OCI-LY7 (cell line): ENCODE measurements around the gene STPG4.

Experiments used
- EZH2phosphoT487 ChIP-seq: fragments of 200-600 bp; sonication (generic); IDR thresholded peaks from 2 replicates; pipeline ENCODE4 v1.6.1; 2018; ENCODE audit warnings: low read depth, borderline replicate concordance, mild to moderate bottlenecking, mixed run types, antibody characterized with exemption, low read length, moderate library complexity, mixed read lengths
- TF ChIP-seq, protein P1 (sequence below): fragments of 200-600 bp; sonication (generic); conservative IDR thresholded peaks from 2 replicates; pipeline ENCODE4 v1.5.1; 2014; ENCODE audit warnings: mild to moderate bottlenecking, antibody characterized with exemption, low read length, moderate library complexity, mixed read lengths

GRCh38 chr2:47173986-47174732 lies 19.1 kb upstream of the STPG4 start:
- no peak for TF ChIP-seq EZH2phosphoT487
- TF ChIP-seq, protein P1, sequence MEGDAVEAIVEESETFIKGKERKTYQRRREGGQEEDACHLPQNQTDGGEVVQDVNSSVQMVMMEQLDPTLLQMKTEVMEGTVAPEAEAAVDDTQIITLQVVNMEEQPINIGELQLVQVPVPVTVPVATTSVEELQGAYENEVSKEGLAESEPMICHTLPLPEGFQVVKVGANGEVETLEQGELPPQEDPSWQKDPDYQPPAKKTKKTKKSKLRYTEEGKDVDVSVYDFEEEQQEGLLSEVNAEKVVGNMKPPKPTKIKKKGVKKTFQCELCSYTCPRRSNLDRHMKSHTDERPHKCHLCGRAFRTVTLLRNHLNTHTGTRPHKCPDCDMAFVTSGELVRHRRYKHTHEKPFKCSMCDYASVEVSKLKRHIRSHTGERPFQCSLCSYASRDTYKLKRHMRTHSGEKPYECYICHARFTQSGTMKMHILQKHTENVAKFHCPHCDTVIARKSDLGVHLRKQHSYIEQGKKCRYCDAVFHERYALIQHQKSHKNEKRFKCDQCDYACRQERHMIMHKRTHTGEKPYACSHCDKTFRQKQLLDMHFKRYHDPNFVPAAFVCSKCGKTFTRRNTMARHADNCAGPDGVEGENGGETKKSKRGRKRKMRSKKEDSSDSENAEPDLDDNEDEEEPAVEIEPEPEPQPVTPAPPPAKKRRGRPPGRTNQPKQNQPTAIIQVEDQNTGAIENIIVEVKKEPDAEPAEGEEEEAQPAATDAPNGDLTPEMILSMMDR = no peak
